Measurements from ENCODE around the gene ARHGAP26.
"Not testable (repeated sequence)": the region's sequence is repeated elsewhere in the genome, so short reads cannot be mapped to it uniquely, and the experiment has no call there.

Gene ARHGAP26

DNA sequence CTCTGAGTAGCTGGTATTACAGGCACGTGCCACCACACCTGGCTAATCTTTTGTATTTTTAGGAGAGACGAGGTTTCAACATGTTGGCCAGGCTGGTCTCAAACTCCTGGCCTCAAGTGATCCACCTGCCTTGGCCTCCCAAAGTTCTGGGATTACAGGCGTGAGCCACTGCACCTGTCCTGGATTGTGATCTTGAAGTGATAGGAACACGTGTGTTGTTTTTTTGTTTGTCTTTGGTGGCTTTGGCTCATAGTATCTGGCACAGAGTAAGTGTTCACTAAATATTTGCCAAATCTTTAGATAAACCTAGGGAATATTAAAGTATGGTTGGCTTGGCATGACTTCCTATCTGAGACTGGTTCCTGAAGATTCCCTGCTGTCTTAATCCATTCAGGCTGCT is 172.7 kb downstream of the ARHGAP26 start:
- no peak for DNase-seq

DNA sequence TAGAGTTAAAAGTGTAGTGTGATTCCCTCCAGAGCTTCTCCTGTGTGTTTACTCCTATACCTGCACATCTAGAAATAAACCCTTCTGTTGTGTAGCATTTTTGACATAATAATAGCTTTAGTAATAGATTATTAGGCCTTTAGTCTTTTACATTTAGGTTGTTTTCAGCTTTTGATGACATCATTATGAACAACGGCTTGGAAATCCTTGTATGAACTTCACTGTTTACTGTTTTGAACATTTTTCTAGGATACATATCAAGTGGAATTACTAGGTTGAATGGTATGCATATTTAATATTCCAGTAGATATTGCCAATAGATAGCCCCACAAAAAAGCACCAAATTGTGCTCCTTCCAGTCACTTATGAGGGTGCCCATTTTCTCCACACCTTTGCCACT is 174.0 kb downstream of the ARHGAP26 start:
- DNase-seq, result no peak

DNA sequence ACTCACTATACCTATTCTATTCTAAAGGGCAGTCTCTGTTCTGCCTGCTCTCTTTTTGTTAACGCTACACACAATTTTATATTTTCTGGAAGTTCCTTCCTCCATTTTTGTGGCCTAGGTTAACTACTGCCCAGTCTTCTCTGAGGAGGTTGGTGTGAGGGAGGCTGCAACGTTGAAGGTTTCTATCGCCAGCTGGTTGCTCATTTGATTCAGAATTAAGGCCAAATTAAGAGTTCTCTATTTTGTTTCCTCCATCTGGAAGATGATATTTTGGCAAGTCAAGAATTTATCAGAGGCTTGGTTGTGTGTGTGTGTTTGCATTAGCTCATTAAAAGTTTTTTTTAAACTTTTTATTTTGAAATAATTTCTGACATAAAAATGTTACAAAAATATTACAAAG is 175.1 kb downstream of the ARHGAP26 start:
- no peak for DNase-seq

DNA sequence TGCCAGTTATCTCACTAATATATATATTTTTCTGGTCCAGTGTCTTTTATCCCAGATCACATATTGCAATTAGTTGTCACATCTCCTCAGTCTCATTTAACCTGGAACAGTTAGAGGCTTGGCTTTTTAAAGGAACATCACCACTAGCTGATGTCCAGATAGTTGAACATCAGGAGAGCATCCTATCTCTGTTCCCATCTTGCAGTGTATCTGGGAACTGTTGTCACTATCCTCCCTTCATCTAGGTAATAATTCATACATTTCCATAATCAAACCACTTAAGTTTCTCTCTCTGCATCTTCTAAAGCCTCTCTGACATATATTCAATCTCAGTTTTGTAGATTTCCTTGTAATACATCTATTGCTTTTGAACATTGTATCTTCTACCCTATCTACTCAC is 175.7 kb downstream of the ARHGAP26 start:
- no peak for DNase-seq

- no peak for DNase-seq
Measured at GRCh38 chr5:142946547-142947426, 176.6 kb downstream of the ARHGAP26 start.

DNA sequence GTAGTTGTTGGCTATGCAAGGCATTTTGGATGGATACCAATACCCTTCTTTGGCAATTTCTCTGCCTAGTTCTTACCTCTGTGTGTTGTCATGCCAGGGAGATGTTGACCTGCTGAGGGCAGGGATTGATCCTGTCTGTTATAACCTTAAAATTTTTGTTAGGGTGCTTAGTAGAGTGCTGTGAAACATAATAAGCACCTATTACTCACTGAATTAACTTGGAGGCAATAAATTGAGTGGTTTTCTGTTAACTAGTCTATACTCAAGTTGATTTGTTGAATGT is 177.2 kb downstream of the ARHGAP26 start:
- DNase-seq, result no peak

- DNase-seq, result no peak
Measured at GRCh38 chr5:142952229-142952628, 182.1 kb downstream of the ARHGAP26 start.

DNA sequence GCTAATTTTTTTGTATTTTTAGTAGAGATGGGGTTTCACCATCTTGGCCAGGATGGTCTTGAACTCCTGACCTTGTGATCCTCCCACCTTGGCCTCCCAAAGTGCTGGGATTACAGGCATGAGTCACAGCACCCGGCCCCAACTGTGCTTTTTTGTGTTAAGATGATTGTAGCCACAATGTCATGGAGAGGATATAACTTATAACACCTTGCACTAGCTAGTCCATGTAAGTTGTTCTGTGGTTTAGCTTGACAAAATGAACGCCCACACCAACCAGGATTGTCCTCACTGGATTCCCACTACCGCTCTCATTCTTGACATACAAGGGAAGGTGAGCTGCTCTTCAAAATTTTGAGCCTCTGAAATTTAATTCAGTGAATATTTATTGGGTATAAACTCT is 182.7 kb downstream of the ARHGAP26 start:
- DNase-seq, result not testable (repeated sequence)

DNA sequence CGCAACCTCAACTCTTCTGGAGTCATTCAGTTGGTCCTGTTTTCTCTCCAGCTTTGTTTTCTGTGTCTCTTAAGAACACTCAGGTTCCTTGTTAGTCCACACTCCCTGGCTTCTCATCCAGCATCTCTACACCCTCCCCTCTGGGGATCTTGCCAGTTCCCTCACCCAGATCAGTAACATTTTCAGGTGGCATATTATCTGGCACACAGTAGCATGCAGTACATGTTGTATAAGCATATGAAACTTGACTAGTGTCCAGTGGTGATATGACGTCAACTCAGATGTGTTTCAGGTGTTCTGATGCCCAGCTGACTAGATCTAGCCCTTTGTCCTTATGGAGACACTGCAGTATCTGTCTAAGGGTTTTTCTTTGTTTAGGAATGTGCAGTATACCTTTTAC is 184.3 kb downstream of the ARHGAP26 start:
- DNase-seq, result no peak

DNA sequence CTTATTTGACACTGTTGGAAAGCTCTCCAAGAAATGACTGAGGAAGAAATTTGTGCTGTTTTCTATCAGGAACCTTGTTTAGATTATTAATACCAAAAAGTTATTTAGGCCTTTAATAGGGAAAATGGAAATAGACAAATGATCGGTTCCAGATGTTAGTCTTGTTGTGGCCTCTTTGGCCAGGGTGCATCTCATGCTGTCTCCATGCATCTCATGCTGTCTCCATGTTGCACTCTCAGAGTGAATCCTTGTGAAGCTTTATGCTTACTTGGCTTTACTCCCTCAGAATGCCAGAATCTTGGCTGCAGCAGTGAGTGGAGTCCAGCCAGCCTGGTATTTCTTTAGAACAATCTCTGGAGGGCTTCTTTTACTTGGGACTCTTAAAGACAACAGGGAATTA is 185.5 kb downstream of the ARHGAP26 start:
- DNase-seq, result no peak

GRCh38 chr5:142957528-142957927 is 187.4 kb downstream of the ARHGAP26 start:
- no peak for DNase-seq

DNA sequence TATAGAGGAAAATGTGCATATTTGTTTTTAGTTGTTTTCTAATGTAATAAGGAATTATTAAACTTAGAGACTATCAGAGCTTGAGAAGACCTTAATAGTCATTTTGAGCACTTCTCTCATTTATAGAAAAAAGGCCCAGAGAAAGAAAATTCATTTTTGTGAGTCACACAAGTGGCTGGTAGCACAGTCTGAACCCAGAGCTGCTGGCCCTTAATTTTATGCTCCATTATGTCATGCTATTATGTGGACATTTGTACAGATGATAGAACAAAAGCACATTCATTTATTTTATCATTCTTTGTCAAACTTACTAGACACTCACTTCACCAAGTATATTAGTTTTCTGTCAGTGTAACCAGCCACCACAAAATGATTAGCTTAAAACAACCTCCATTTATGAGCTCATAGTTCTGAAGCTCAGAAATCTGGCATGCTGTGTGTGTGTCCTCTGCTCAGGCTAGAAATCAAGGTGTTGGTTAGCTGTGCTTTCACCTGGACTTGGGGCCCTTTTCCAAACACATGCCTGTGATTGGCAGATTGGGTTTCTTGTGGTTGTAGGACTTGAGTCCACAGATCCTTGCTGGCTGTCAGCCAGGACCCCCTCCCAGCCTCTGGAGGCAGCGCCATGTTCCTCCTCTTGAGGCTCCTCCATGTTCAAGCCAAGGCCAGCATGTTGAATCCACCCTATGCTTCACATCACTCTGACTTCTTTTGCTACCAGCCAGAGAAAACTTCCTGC is 188.9 kb downstream of the ARHGAP26 start:
- no peak for DNase-seq

DNA sequence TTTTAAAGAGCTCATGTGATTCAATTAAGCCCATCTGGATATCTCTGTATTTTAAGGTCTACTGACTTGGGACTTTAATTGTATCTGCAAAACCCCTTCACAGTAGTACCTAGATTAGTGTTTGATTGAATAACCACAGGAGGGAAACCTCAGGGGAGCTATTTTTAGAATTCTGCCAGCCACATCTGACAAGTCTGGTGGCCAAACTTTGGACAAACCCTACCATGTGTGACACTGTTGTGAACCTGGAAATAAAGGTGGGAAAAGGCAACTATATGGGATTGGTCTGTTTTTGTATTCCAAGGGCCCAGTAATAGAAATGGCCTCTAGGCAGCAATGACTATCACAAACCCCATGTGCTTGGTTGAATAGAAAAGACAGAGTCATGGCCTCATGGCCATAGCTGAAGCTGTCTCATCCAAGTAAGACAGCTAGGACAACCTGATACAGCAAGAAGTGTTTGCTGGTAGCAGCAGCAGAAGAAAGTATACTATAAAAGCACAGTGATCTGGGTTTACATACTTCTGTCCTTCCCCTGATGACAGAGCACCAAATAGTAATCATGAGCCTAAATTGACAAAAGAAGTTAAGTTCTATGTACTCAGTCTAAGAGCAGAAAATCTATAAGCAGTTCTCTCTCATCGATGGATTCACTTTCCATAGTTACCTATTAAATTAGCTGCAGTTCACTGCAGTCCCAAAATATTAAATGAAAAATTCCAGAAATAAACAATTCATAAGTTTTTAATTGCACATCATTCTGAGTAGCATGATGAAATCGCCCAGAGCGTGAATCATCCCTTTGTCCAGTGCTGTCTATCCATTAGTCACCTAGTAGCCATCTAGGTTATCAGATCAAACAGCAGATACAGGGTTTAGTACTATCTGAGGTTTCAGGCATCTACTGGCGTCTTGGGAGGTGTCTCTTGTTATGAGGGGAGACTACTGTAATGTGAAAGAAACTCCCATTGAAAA is 189.8 kb downstream of the ARHGAP26 start:
- no peak for DNase-seq

- no peak for DNase-seq
Measured at GRCh38 chr5:142961440-142962173, 191.4 kb downstream of the ARHGAP26 start.

DNA sequence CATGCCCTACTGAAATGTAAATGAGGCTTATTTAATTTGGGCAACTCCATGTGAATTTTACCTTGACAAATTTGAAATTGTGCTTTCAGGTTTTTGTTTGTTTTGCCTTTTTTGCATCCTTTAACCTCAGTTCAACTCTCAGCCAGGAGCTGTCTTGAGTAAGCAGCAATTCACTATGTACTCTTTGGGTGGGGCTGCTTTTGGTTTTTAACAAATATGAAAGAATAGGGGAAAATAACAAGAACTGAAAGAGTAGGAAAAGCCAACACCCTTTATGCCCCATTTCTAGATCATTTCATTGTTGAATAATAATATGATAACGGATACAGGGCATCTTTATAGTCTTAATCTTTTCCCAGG is 192.0 kb downstream of the ARHGAP26 start:
- DNase-seq, result no peak

DNA sequence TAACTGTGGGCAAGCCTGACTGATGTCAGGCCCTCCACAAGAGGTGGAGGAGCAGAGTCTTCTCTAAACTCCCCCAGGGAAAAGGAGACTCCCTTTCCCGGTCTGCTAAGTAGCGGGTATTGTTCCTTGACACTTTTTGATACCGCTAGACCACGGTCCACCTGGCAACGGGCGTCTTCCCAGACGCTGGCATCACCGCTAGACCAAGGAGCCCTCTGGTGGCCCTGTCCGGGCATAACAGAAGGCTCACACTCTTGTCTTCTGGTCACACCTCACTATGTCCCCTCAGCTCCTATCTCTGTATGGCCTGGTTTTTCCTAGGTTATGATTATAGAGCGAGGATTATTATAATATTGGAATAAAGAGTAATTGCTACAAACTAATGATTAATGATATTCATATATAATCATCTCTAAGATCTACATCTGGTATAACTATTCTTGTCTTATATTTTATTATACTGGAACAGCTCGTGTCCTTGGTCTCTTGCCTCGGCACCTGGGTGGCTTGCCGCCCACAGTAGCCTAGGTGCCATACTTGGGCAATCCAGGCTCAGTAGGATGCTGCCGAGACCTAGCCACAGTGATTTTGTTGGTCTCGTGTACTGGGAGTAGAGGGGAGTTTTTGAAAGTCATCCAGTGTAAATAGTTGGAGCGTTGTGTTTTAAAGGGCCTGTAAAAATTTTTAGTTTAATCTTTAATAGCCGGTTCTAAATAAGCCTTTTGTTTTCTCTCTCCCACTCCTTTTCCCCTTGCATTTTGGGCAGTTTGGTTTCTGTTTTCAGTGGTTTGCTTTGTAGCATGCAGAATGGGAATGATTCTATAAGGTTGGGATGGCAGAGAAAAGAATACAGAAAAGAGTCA is 195.3 kb downstream of the ARHGAP26 start:
- not testable (repeated sequence) for DNase-seq

DNA sequence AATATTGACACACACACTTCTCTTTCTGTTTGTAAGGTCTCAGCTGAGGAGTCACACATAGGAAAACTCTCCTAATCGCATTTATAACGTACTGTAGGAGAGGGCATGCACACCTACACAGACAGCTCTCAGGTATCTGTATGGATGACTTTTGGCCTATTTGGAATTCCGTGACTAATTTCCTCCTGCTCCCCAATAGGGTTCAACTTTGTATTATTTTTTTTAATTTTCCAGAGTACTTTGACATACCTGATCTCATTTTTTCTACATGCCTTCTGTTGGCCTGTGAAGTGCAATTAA is 195.9 kb downstream of the ARHGAP26 start:
- DNase-seq, result no peak

DNA sequence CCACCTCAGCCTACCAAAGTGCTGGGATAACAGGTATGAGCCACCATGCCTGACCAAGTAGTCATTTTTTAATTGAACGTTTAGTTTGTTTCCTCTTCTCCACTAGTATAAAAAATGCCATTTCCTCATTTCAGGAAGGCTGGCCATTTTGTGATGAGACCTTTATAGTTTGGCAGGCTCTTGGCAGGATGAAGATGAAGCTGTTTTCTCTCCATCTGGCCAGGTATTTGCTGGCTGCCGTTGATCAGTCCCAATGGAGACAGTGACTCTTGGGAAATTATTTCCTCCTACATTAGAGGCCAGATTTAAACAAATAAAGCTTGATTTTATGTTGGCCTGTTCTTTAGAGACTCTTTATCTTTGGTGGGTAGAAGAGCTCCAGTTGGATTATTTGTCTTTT is 199.0 kb downstream of the ARHGAP26 start:
- DNase-seq, result no peak

GRCh38 chr5:142969624-142970439 is 199.7 kb downstream of the ARHGAP26 start:
- DNase-seq, result no peak

- DNase-seq, result no peak
Measured at GRCh38 chr5:142970440-142971030, 200.4 kb downstream of the ARHGAP26 start.

Data from CD4-positive, alpha-beta T cell treated with Interleukin-21 for 1 hour (primary cell).